ENCODE data around the gene DNASE2.
"Not testable (repeated sequence)": the region's sequence is repeated elsewhere in the genome, so short reads cannot be mapped to it uniquely, and the experiment has no call there.

Gene DNASE2

GRCh38 chr19:12881172-12881808, at the start of gene DNASE2:
Gene DNASE2 (minus strand): TSS chr19:12881449. CDS start chr19:12881375, 74 bp downstream.
- DNase-seq (ENCODE audit: low read depth in 2 of 3, low spot score in 1 of 3): peak; percentile 83 to 95 (median 84)

- no peak for DNase-seq (ENCODE audit: low read depth in 2 of 3, low spot score in 1 of 3)
Measured at GRCh38 chr19:12930002-12930645, 48.9 kb upstream of the DNASE2 start.

- DNase-seq (ENCODE audit: low read depth in 2 of 3, low spot score in 1 of 3): no peak
Measured at GRCh38 chr19:12924621-12925310, 43.5 kb upstream of the DNASE2 start.

GRCh38 chr19:12922959-12923358, 41.7 kb upstream of the DNASE2 start:
- no peak for DNase-seq (ENCODE audit: low read depth in 2 of 3, low spot score in 1 of 3)

GRCh38 chr19:12921047-12921446, 39.8 kb upstream of the DNASE2 start:
- DNase-seq (ENCODE audit: low read depth in 2 of 3, low spot score in 1 of 3): no peak

GRCh38 chr19:12918253-12918652, 37.0 kb upstream of the DNASE2 start:
- DNase-seq (ENCODE audit: low read depth in 2 of 3, low spot score in 1 of 3): no peak

- not testable (repeated sequence) for DNase-seq (ENCODE audit: low read depth in 2 of 3, low spot score in 1 of 3)
Measured at GRCh38 chr19:12915860-12916259, 34.6 kb upstream of the DNASE2 start.

- DNase-seq (ENCODE audit: low read depth in 2 of 3, low spot score in 1 of 3): no peak
Measured at GRCh38 chr19:12913851-12914690, 32.8 kb upstream of the DNASE2 start.

GRCh38 chr19:12913011-12913561, 31.8 kb upstream of the DNASE2 start:
- DNase-seq (ENCODE audit: low read depth in 2 of 3, low spot score in 1 of 3): no peak

- DNase-seq (ENCODE audit: low read depth in 2 of 3, low spot score in 1 of 3): no peak
Measured at GRCh38 chr19:12912571-12912970, 31.3 kb upstream of the DNASE2 start.

GRCh38 chr19:12907166-12907565, 25.9 kb upstream of the DNASE2 start:
- no peak for DNase-seq (ENCODE audit: low read depth in 2 of 3, low spot score in 1 of 3)

GRCh38 chr19:12899891-12900518, 18.8 kb upstream of the DNASE2 start:
- no peak for DNase-seq (ENCODE audit: low read depth in 2 of 3, low spot score in 1 of 3)

- no peak for DNase-seq (ENCODE audit: low read depth in 2 of 3, low spot score in 1 of 3)
Measured at GRCh38 chr19:12896460-12896859, 15.2 kb upstream of the DNASE2 start.

GRCh38 chr19:12893582-12893981, 12.3 kb upstream of the DNASE2 start:
- DNase-seq (ENCODE audit: low read depth in 2 of 3, low spot score in 1 of 3): no peak

- DNase-seq (ENCODE audit: low read depth in 2 of 3, low spot score in 1 of 3): no peak
Measured at GRCh38 chr19:12891553-12892021, 10.3 kb upstream of the DNASE2 start.

GRCh38 chr19:12890787-12891552, 9.7 kb upstream of the DNASE2 start, which contains the start of gene GCDH:
Gene GCDH (plus strand): TSS chr19:12891160. CDS start chr19:12891305, 145 bp downstream.
- peak; percentile 91 to 96 (median 95) for DNase-seq (ENCODE audit: low read depth in 2 of 3, low spot score in 1 of 3)

GRCh38 chr19:12890299-12890786, 9.1 kb upstream of the DNASE2 start:
- not testable (repeated sequence) for DNase-seq (ENCODE audit: low read depth in 2 of 3, low spot score in 1 of 3)

GRCh38 chr19:12888006-12888603, 6.9 kb upstream of the DNASE2 start:
- DNase-seq (ENCODE audit: low read depth in 2 of 3, low spot score in 1 of 3): no peak

Measured in stimulated activated CD4-positive, alpha-beta T cell treated with anti-CD3 and anti-CD28 coated beads, Interleukin-12 subunit alpha, Interleukin-12 subunit beta, amount 100 ng/mL, for 48 hours (primary cell).